Measurements from ENCODE around the gene MMP20.

The MMP20 gene

DNA sequence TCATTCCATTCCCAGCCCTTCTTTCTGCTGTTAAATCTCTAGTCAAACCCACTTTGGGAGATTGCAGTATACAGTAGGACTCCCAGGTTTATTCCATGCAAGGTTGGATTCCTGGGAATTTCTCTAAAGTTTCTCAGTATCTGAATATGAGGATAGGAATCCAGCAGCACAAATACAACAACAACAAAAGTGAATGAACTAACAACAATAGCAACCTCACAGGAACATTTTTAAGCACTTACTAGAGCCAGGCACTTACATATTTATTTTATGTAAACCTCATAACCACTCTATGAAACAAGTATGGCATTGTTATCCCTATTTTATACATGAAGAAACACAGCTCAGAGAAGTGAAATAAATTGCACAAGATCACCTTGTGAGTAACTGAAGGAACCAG is 96.5 kb downstream of the MMP20 start:
- no peak overlapping the region for H3K4me3 ChIP-seq (ENCODE audit: low read depth, low read length)
- no peak for DNase-seq (ENCODE audit: low read depth)
- TF ChIP-seq, protein P1, sequence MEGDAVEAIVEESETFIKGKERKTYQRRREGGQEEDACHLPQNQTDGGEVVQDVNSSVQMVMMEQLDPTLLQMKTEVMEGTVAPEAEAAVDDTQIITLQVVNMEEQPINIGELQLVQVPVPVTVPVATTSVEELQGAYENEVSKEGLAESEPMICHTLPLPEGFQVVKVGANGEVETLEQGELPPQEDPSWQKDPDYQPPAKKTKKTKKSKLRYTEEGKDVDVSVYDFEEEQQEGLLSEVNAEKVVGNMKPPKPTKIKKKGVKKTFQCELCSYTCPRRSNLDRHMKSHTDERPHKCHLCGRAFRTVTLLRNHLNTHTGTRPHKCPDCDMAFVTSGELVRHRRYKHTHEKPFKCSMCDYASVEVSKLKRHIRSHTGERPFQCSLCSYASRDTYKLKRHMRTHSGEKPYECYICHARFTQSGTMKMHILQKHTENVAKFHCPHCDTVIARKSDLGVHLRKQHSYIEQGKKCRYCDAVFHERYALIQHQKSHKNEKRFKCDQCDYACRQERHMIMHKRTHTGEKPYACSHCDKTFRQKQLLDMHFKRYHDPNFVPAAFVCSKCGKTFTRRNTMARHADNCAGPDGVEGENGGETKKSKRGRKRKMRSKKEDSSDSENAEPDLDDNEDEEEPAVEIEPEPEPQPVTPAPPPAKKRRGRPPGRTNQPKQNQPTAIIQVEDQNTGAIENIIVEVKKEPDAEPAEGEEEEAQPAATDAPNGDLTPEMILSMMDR (IDR thresholded peaks at IDR 0.05; ENCODE audit: insufficient read depth, low read depth, low read length, missing control alignments) = no peak

DNA sequence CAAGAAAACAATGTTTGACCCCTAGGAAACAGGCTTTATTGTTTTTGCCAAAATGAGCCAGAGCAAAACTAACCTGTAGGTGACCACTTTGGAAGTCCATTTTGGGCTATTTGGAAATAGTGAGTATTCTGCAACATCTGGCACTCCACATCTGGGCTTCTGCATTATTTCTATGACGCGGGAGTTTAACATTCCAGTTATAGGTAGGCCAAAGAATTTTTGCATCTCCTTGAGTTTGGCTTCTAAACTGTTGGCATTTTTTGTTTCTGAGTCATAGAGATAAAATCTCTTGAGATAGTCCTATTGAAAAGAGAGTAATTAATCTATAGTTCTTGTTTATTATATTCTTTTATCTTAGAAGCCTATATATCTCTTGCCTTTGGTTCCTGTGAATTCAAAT is 97.4 kb downstream of the MMP20 start:
- no peak for DNase-seq (ENCODE audit: low read depth)
- no peak overlapping the region for H3K4me3 ChIP-seq (ENCODE audit: low read depth, low read length)
- TF ChIP-seq, protein P1 (IDR thresholded peaks at IDR 0.05; ENCODE audit: insufficient read depth, low read depth, low read length, missing control alignments) = no peak

DNA sequence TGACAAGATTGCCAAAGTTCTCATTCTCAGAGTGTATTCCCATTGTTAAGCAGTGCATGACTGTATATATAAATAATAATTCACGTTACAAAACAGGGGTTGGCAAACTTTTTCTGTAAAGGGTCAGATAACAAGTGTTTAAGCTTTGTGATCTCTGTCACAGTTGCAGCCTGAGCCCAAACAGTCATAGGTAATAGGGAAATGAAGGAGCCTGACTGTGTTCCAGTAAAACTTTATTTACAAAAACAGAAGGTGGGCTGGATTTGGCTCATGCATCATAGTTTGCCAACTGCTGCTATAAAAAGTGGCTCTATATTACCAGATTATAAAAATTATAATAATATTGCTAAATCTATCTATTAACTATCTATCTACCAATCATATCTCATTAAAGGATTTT is 98.1 kb downstream of the MMP20 start:
- TF ChIP-seq, protein P1 (IDR thresholded peaks at IDR 0.05; ENCODE audit: insufficient read depth, low read depth, low read length, missing control alignments) = no peak
- no peak for DNase-seq (ENCODE audit: low read depth)
- no peak overlapping the region for H3K4me3 ChIP-seq (ENCODE audit: low read depth, low read length)
